COLO668 (cell line): ENCODE data around the gene SDK1.
"Not testable (repeated sequence)": the region's sequence is repeated elsewhere in the genome, so short reads cannot be mapped to it uniquely, and the experiment has no call there.

ENCODE experiments used
- DNase-seq: peaks from one replicate; lab custom pipeline; 2025; ENCODE audit not compliant: unreplicated experiment; lab: John Stamatoyannopoulos, UW

The SDK1 gene

GRCh38 chr7:4203626-4204512 is 902.8 kb downstream of the SDK1 start:
- no peak for DNase-seq

GRCh38 chr7:4204513-4205165 is 903.6 kb downstream of the SDK1 start:
- DNase-seq: no peak

DNA sequence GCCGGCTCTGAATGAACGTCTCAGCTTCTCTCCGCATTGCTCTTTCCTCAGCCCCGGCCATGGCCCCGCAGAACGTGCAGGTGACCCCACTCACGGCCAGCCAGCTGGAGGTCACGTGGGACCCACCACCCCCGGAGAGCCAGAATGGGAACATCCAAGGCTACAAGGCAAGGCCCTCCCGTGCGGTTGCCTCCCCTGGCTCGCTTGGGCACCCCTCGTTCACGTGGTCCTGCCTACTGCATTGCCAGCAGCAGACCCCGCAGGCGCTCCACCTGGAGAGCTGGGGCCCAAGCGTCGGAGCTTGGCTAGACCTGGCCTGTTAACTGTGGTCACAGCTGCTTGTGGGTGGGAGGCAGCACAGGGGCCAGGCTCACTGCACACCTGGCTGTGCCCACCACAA is 904.8 kb downstream of the SDK1 start:
- no peak for DNase-seq

GRCh38 chr7:4207011-4207410 is 906.0 kb downstream of the SDK1 start:
- no peak for DNase-seq

- DNase-seq: no peak
Observed at GRCh38 chr7:4208086-4208485, 907.0 kb downstream of the SDK1 start.

GRCh38 chr7:4208586-4208985 is 907.5 kb downstream of the SDK1 start:
- DNase-seq: no peak

GRCh38 chr7:4209126-4209525 is 908.1 kb downstream of the SDK1 start:
- DNase-seq: no peak

GRCh38 chr7:4209966-4210365 is 908.9 kb downstream of the SDK1 start:
- DNase-seq: no peak

DNA sequence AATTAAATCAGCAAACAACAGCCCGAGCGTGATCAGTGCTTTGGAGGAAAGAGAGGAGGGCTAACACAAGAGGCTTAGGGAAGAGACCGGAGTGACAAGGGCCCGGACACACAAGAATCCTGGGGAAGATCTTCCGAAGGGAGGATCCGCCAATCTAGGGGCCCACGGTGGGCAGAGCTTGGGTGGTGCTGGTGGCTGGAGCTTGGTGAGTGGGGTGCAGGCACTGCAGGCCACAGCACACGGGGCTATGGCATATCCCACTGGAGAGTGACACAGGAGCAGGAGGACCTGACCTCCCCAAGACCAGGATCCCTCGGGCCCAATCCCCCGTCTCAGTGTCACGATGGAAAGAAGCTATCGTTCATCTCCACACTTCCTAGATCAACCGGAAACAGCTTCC is 909.8 kb downstream of the SDK1 start:
- no peak for DNase-seq

- no peak for DNase-seq
Observed at GRCh38 chr7:4211261-4211660, 910.2 kb downstream of the SDK1 start.

- no peak for DNase-seq
Observed at GRCh38 chr7:4212376-4212775, 911.3 kb downstream of the SDK1 start.

- no peak for DNase-seq
Observed at GRCh38 chr7:4214291-4215155, 913.5 kb downstream of the SDK1 start.

DNA sequence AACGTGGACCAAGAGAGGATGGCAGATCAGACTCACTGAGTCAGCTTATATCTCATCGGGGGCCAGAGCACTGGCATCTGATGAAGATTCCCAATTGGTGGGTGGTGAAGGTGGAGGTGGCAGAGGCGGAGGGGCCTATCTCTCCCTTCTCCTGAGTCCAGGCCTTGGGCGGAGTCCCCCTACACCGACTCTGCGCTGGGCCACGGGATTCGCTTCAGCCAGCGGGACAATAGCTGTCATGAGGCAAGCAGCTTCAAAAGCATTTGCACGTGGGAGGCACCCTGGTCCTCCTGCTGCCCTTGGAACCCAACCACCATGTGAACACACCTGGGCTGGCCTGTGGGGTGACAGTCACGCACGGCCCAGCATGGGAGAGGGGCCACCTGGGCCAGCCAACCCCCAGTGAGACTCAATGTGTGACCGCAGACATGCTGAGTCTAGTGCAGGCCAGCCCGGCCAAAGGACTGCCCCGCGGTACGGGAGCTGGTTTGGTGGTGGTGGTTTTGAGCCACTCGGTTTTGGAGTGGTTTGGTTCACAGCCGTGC is 914.2 kb downstream of the SDK1 start:
- DNase-seq: no peak

- no peak for DNase-seq
Observed at GRCh38 chr7:4216016-4216415, 915.0 kb downstream of the SDK1 start.

- not testable (repeated sequence) for DNase-seq
Observed at GRCh38 chr7:4217126-4217660, 916.1 kb downstream of the SDK1 start.

- no peak for DNase-seq
Observed at GRCh38 chr7:4218481-4218880, 917.4 kb downstream of the SDK1 start.

DNA sequence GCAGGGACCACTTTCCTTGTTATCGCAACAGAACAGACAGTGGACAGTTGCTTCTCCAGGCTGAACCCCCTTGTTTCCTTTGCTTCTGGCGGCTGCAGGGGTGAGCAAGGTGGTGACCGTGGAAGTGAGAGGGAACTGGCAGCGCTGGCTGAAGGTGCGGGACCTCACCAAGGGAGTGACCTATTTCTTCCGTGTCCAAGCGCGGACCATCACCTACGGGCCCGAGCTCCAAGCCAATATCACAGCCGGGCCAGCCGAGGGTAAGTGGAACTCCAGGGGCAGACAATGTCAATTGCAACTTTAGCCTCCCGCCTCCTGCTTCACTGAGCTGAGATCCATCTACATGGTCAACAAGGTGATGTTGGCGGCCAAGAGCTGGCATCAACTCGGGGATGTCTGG is 919.0 kb downstream of the SDK1 start:
- DNase-seq: no peak

GRCh38 chr7:4221043-4221442 is 920.0 kb downstream of the SDK1 start:
- DNase-seq: no peak

DNA sequence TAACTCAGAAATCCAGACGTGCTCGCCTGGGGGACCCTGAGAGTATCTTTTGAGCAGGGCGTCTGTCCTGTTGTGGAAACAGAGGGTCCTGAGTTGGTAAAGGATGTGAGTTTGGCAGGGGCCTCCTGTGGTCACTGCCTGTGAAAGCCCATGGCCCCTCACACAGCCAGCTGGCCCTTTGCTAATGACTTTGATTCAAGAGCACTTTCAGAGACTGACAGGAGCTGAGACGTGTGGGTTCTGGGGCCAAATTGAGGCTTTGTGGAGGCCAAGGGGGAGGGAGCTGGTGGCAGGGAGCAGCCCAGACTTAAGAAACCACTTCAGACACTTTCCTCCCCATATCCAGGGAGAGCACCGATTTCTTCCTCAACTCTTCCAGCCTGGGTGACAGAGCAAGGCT is 921.6 kb downstream of the SDK1 start:
- no peak for DNase-seq

DNA sequence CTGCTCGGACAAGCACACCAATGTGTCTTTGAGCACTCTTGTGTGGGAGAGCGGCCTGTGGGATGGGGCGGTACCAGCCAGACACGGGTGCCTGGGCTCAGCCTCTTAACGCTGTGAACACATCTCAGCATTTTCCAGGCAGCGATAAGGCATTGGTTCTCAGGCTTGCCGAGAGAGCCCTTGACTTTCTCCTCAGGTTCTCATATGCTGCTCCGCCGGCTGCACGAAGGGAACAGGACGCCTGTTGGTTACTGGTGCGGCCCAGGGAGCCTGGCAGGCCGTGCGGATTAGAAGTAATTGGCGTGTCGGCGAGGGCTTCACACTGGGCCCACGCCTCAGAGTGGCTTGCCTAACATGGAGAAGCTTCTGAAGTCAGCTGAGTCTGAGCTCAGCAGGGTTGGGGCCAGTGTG is 924.3 kb downstream of the SDK1 start:
- DNase-seq: no peak
